GM12878 (cell line): ENCODE measurements around the gene CLDN10. TPM values are rescaled to one million over a fixed set of nuclear protein-coding genes. Genes with fewer than 3 reads are reported as not detected.

Experiments
- ATAC-seq: fragments of 200-7000 bp; cut with Tn5 transposase; 3 replicates; pipeline ENCODE4 v1.9.1; 2020; ENCODE audit warnings: mild to moderate bottlenecking, moderate library complexity
- BruUV-seq: library from RNA; stranded (reverse); fragments of 400-500 nt; replicated peaks from 2 replicates; lab custom pipeline; 2021; lab: Mats Ljungman, UMichigan
- CTCF ChIA-PET: fragments of 300-600 bp; sonication (Branson Sonifier 250); formaldehyde crosslinking; extraction: SDS; loops from one replicate; lab custom pipeline; 2021; ENCODE audit warnings: inconsistent platforms; lab: Yijun Ruan, JAX
- POLR2A ChIA-PET: fragments of 350-600 bp; formaldehyde crosslinking; extraction: SDS; loops from one replicate; lab custom pipeline; 2021; ENCODE audit warnings: inconsistent platforms; lab: Charles Lee
- RAD21 ChIA-PET: fragments of 300-600 bp; sonication (Branson Sonifier 250); formaldehyde crosslinking; loops from one replicate; lab custom pipeline; 2023; ENCODE audit warnings: antibody characterized with exemption; ENCODE audit not compliant: unreplicated experiment; lab: Charles Lee
- SMC1A ChIA-PET: fragments of 300-600 bp; sonication (Branson Sonifier 250); formaldehyde crosslinking; loops from one replicate; lab custom pipeline; 2023; ENCODE audit not compliant: unreplicated experiment, uncharacterized antibody; lab: Charles Lee
- DNase-seq: peaks from one replicate; pipeline ENCODE4 v3.0.0-alpha.2; 2011; ENCODE audit warnings: low read depth, low spot score
- FAIRE-seq: peaks from 3 replicates; lab custom pipeline; 2011; peaks lifted over from hg19 to GRCh38; lab: Jason Lieb, UNC
- H2AFZ ChIP-seq: 2 replicates; pipeline ENCODE4 v1.6.0; 2011; ENCODE audit warnings: low read depth, low read length, control low read depth; ENCODE audit not compliant: control insufficient read depth
- H3K27ac ChIP-seq: 2 replicates; pipeline ENCODE4 v1.5.1; 2011; ENCODE audit warnings: control low read depth; ENCODE audit not compliant: control insufficient read depth, insufficient read depth
- H3K27me3 ChIP-seq, 2 experiments: replicated peaks in 1 of 2; 2 replicates each; pipeline versions ENCODE4 v1.6.0 to v1.6.1; 2011; ENCODE audit warnings: low read length in 1 of 2; ENCODE audit not compliant: control insufficient read depth in 2 of 2, insufficient read depth in 2 of 2
- H3K36me3 ChIP-seq, 2 experiments: 2 replicates each; pipeline ENCODE4 v1.5.1; 2011; ENCODE audit warnings: low read length in 1 of 2; ENCODE audit not compliant: control insufficient read depth in 2 of 2, insufficient read depth in 2 of 2
- H3K4me1 ChIP-seq: 2 replicates; pipeline ENCODE4 v1.6.1; 2011; ENCODE audit warnings: mild to moderate bottlenecking, low read length, moderate library complexity, mixed read lengths; ENCODE audit not compliant: control insufficient read depth, insufficient read depth
- H3K4me2 ChIP-seq: 2 replicates; pipeline ENCODE4 v1.6.0; 2011; ENCODE audit warnings: control low read depth; ENCODE audit not compliant: control insufficient read depth, insufficient read depth
- H3K4me3 ChIP-seq: fragments of 200-600 bp; sonication (generic); 2 replicates; pipeline ENCODE4 v1.5.1; 2016
- H3K79me2 ChIP-seq: 2 replicates; pipeline ENCODE4 v1.6.0; 2011; ENCODE audit warnings: low read length; ENCODE audit not compliant: control insufficient read depth, insufficient read depth
- H3K9ac ChIP-seq: 2 replicates; pipeline ENCODE4 v1.8.0; 2011; ENCODE audit warnings: low read length, control low read depth, mixed read lengths; ENCODE audit not compliant: control insufficient read depth, insufficient read depth
- H3K9me3 ChIP-seq: replicated peaks from 3 replicates; pipeline ENCODE4 v1.5.1; 2011; ENCODE audit warnings: mild to moderate bottlenecking, low read length; ENCODE audit not compliant: control insufficient read depth, insufficient read depth
- H4K20me1 ChIP-seq: 2 replicates; pipeline ENCODE4 v1.6.0; 2011; ENCODE audit not compliant: control insufficient read depth, insufficient read depth
- BCL11A ChIP-seq: IDR thresholded peaks from 2 replicates; pipeline ENCODE4 v1.6.1; 2011; ENCODE audit warnings: low read depth, low read length
- CEBPB ChIP-seq, 2 experiments: fragments of 150-350 bp in 1 of 2; IDR thresholded peaks; 2 replicates each; pipeline ENCODE4 v1.6.1; 2012 to 2014; ENCODE audit warnings: low read depth in 2 of 2, low read length in 2 of 2, borderline replicate concordance in 1 of 2, inconsistent platforms in 1 of 2
- HDAC2 ChIP-seq: fragments of 200-600 bp; sonication (generic); IDR thresholded peaks from 2 replicates; pipeline ENCODE4 v1.6.1; 2017
- IKZF2 ChIP-seq, 2 experiments: fragments of 450-650 bp; IDR thresholded peaks; 2 replicates each; pipeline ENCODE4 v1.6.1; 2017; ENCODE audit warnings: mild to moderate bottlenecking in 2 of 2, moderate library complexity in 2 of 2
- IRF4 ChIP-seq: IDR thresholded peaks from 2 replicates; pipeline ENCODE4 v1.6.1; 2011; ENCODE audit warnings: low read depth, low read length
- KAT2A ChIP-seq: conservative IDR thresholded peaks from 2 replicates; pipeline ENCODE4 v1.6.1; 2011; ENCODE audit warnings: low read depth, low read length; ENCODE audit not compliant: control insufficient read depth
- KLF5 ChIP-seq: fragments of 450-650 bp; IDR thresholded peaks from 2 replicates; pipeline ENCODE4 v1.6.1; 2014; ENCODE audit warnings: mild to moderate bottlenecking; ENCODE audit not compliant: partially characterized antibody
- NBN ChIP-seq: fragments of 450-650 bp; IDR thresholded peaks from 2 replicates; pipeline ENCODE4 v1.6.1; 2016
- NR2F1 ChIP-seq: fragments of 450-650 bp; conservative IDR thresholded peaks from 2 replicates; pipeline ENCODE4 v1.6.1; 2017; ENCODE audit warnings: mild to moderate bottlenecking
- RAD21 ChIP-seq: IDR thresholded peaks from 2 replicates; pipeline ENCODE4 v1.6.1; 2011; ENCODE audit warnings: mild to moderate bottlenecking, low read depth, low read length, moderate library complexity; ENCODE audit not compliant: insufficient read depth
- SRF ChIP-seq, 2 experiments: IDR thresholded peaks; 2 replicates each; pipeline ENCODE4 v1.6.1; 2011; ENCODE audit warnings: low read depth in 2 of 2, low read length in 2 of 2, mild to moderate bottlenecking in 1 of 2, moderate library complexity in 1 of 2
- STAT3 ChIP-seq: IDR thresholded peaks from 2 replicates; pipeline ENCODE4 v1.6.1; 2011; ENCODE audit warnings: low read depth, low read length, improper control_type of control experiment
- TCF7 ChIP-seq: IDR thresholded peaks from 2 replicates; pipeline ENCODE4 v1.6.1; 2014; ENCODE audit warnings: antibody characterized with exemption, borderline replicate concordance
- WGBS: methylation state at CpG from one replicate; pipeline ENCODE4 v1.1.6; 2016; ENCODE audit warnings: low lambda C conversion rate; ENCODE audit not compliant: insufficient replicate concordance, insufficient coverage; ENCODE audit errors: missing lambda C conversion rate; 5-methylcytosine and 5-hydroxymethylcytosine counted together
- in situ Hi-C: fragments of 300-500 bp; cut with MboI; formaldehyde crosslinking; loops from 9 replicates; pipeline ENCODE4 v1.14.3; 2018; ENCODE audit warnings: mixed read lengths
- intact Hi-C: fragments of 100-400 bp; cut with micrococcal nuclease; formaldehyde crosslinking; loops from one replicate; pipeline ENCODE4 v1.14.2; 2022; ENCODE audit not compliant: unreplicated experiment
- polyA plus RNA-seq, 11 experiments: library from polyadenylated mRNA; depleted of rRNA in 4 of 11; unstranded in 6 of 11; stranded (reverse) in 5 of 11; fragments of >200 nt; fragmentation: Nextera tagmentation in 4 of 11; fragmentation: Illumina TruSeq in 1 of 11; extraction: Ambion mirVana in 4 of 11; extraction: Trizol in 1 of 11; gene quantifications; 1 replicate in 1 of 11; 2 replicates in 10 of 11; pipeline versions ENCODE4 v1.2.1 to v1.2.3, GENCODE V29; 2011 to 2016; ENCODE audit warnings: inconsistent platforms in 2 of 11, missing spikeins in 2 of 11, low read depth in 1 of 11
- total RNA-seq, 4 experiments: library from RNA; depleted of rRNA in 3 of 4; stranded (reverse); fragments of >200 nt in 3 of 4; fragmentation: Illumina TruSeq in 1 of 4; extraction: Trizol in 1 of 4; gene quantifications; 2 replicates each; pipeline versions ENCODE4 v1.2.1 to v1.2.3, GENCODE V29; 2013 to 2021
- TF ChIP-seq, protein P1 (sequence below), 3 experiments: IDR thresholded peaks in 2 of 3; conservative IDR thresholded peaks in 1 of 3; 2 replicates each; pipeline ENCODE4 v1.5.1; 2011; ENCODE audit warnings: low read depth in 3 of 3, low read length in 3 of 3, mild to moderate bottlenecking in 3 of 3, control low read depth in 2 of 3, moderate library complexity in 2 of 3, inconsistent platforms in 1 of 3, mixed read lengths in 1 of 3; ENCODE audit not compliant: control insufficient read depth in 2 of 3, insufficient read depth in 1 of 3; ENCODE audit errors: extremely low read depth in 1 of 3
- TF ChIP-seq, protein P2 (sequence below): IDR thresholded peaks from 2 replicates; pipeline ENCODE4 v1.6.1; 2011; ENCODE audit warnings: low read depth, mild to moderate bottlenecking, low read length, moderate library complexity, borderline replicate concordance; ENCODE audit errors: extremely low read depth

Gene CLDN10
- total and polyA plus RNA-seq, 10 of the 15 experiments (the other 5 are each of a cell fraction or from before 2014, with no cell fraction given) = not detected

DNA sequence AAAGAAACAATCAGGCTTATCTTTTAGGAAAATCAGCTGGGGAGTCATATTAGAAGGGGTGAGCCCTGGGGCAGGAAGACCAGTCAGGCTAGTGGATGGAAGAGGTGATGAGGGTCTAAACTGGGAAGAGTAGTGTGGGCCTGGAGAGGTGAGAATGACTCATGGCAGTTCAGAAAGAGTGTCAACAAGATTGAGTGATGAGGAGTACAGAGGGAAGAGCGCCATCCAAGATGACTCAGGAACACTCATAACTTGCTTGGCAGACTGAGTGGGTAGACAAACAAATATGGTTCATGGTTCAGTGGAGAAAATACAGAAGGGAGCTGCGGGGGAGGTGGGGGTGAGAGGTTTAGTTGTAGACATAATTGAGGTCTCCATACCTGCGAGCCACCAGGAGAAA, 17.3 kb upstream of the CLDN10 start:
- POLR2A ChIA-PET = no interaction called here

DNA sequence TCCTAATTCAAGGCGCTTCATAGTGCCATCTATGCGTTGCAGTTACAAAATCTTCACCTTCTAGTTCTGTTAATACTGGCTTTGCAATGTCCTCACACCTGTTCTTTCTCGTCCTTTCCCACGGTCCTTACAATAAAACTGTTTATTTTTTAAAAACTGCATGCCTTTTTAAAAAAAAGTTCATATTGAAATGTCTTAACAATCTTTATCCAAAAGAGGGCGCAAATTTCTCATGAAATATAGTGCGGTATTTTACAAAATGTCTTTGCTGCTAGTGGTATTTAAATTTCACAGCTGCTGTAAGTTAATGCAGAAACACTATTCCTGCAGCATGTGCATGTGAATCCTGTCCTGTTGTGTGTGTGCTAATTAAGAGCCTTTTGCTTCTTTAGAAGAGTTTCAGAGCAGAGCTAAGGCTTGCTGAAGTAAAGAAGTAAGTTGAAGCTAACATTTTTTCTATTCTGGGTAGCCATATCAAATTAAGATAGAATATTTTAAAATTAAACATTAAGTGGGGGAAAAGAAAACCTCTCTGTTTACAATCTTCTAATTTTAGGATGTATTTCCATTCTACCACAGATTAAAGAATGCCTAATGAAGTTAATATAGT, 15.8 kb upstream of the CLDN10 start:
- intact Hi-C loops = loop anchor here (1.0 to 5.0 kb wide), 3 partner anchors 124 to 446 kb away; no protein-coding TSS in a partner anchor
- FAIRE-seq (no peak), ATAC-seq (peak; percentile 34; the same call in 2 of the 3 replicates), DNase-seq (no peak)
- no peak overlapping the region for H3K9ac ChIP-seq
- 17% methylated on average over 6 of the region's 6 CpGs for WGBS
- no peaks in the 10 kb centered on the region for H3K9me3 ChIP-seq
- H3K27ac ChIP-seq = no peak overlapping the region
- no peak overlapping the region for H2AFZ ChIP-seq
- no peaks in the 10 kb centered on the region for H4K20me1 ChIP-seq
- ChIA-PET RAD21 (interaction anchor here (0.6 to 2.5 kb wide), 8 partner anchors 28 to 444 kb away, joined by 3 to 31 read pairs (median 4); no protein-coding TSS in a partner anchor), CTCF (interaction anchor here (0.6 to 6.2 kb wide), 34 partner anchors 9 to 545 kb away, joined by 3 to 110 read pairs (median 3); partner anchors contain the start of gene DNAJC3), SMC1A (interaction anchor here (0.7 to 5.3 kb wide), 16 partner anchors 10 to 491 kb away, joined by 3 to 51 read pairs (median 3); no protein-coding TSS in a partner anchor), POLR2A (no interaction called here)
- H3K79me2 ChIP-seq = no peaks in the 10 kb centered on the region
- no TSS peak for BruUV-seq
- no peaks in the 10 kb centered on the region for H3K27me3 ChIP-seq
- H3K4me2 ChIP-seq = no peak overlapping the region
- H3K4me3 ChIP-seq = no peak overlapping the region
- no peaks in the 10 kb centered on the region for H3K36me3 ChIP-seq
- H3K4me1 ChIP-seq = no peaks in the 10 kb centered on the region
- in situ Hi-C loops = loop anchor here (5.0 kb wide), 1 partner anchor 301 kb away; no protein-coding TSS in a partner anchor
- no peak for TF ChIP-seq KAT2A
- no peak for TF ChIP-seq IKZF2 (IDR thresholded peaks at IDR 0.05)
- no peak for TF ChIP-seq TCF7
- TF ChIP-seq SRF (IDR thresholded peaks at IDR 0.05; ENCODE audit: low read depth in 2 of 2, low read length in 2 of 2) = no peak
- TF ChIP-seq, protein P1, sequence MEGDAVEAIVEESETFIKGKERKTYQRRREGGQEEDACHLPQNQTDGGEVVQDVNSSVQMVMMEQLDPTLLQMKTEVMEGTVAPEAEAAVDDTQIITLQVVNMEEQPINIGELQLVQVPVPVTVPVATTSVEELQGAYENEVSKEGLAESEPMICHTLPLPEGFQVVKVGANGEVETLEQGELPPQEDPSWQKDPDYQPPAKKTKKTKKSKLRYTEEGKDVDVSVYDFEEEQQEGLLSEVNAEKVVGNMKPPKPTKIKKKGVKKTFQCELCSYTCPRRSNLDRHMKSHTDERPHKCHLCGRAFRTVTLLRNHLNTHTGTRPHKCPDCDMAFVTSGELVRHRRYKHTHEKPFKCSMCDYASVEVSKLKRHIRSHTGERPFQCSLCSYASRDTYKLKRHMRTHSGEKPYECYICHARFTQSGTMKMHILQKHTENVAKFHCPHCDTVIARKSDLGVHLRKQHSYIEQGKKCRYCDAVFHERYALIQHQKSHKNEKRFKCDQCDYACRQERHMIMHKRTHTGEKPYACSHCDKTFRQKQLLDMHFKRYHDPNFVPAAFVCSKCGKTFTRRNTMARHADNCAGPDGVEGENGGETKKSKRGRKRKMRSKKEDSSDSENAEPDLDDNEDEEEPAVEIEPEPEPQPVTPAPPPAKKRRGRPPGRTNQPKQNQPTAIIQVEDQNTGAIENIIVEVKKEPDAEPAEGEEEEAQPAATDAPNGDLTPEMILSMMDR (IDR thresholded peaks at IDR 0.05 in 2 of 3, conservative IDR thresholded peaks at IDR 0.05 in 1 of 3; ENCODE audit: control insufficient read depth in 2 of 3, extremely low read depth in 1 of 3, insufficient read depth in 1 of 3, low read depth in 3 of 3, low read length in 3 of 3) = peak; percentile 34 to 50 (median 47); a peak in 5 of 6 replicates
- no peak for TF ChIP-seq HDAC2
- TF ChIP-seq NBN = no peak
- TF ChIP-seq NR2F1 = no peak
- TF ChIP-seq STAT3 = no peak
- no peak for TF ChIP-seq CEBPB (IDR thresholded peaks at IDR 0.05; ENCODE audit: borderline replicate concordance in 1 of 2, low read depth in 2 of 2, low read length in 2 of 2)
- peak; percentile 51 for TF ChIP-seq RAD21
- TF ChIP-seq, protein P2, sequence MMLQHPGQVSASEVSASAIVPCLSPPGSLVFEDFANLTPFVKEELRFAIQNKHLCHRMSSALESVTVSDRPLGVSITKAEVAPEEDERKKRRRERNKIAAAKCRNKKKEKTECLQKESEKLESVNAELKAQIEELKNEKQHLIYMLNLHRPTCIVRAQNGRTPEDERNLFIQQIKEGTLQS = no peak
- no peak for TF ChIP-seq KLF5

More for the DNA sequence above, 17.3 kb upstream of the CLDN10 start:
- no peak for DNase-seq
- ChIA-PET RAD21 (interaction anchor here (1.9 kb wide), 1 partner anchor 299 kb away, joined by 7 read pairs; no protein-coding TSS in a partner anchor), SMC1A (interaction anchor here (1.4 to 5.3 kb wide), 2 partner anchors 125 to 299 kb away, joined by 4 to 51 read pairs; no protein-coding TSS in a partner anchor), CTCF (no interaction called here)
- 0 out of 4 replicates have a peak, but pooled peaks cover 0 to 2% of the 10 kb centered on the region in 2 experiments for H3K27me3 ChIP-seq
- intact Hi-C loops = loop anchor here (5.0 kb wide), 1 partner anchor 447 kb away; no protein-coding TSS in a partner anchor
- no peak overlapping the region for H3K27ac ChIP-seq
- TF ChIP-seq IRF4 = no peak
- TF ChIP-seq BCL11A = 0 out of 2 replicates have a peak, but pooled peaks have one; percentile 37
- FAIRE-seq = no peak
- no peaks in the 10 kb centered on the region for H3K36me3 ChIP-seq
- no TSS peak for BruUV-seq
- in situ Hi-C loops = loop anchor here (5.0 kb wide), 1 partner anchor 302 kb away; no protein-coding TSS in a partner anchor
- ATAC-seq = peak; percentile 34; the same call in 2 of the 3 replicates
- no peak overlapping the region for H2AFZ ChIP-seq
- no peak overlapping the region for H3K4me2 ChIP-seq
- H3K4me1 ChIP-seq = no peaks in the 10 kb centered on the region
- 0% methylated on average over 3 of the region's 3 CpGs for WGBS
- no peaks in the 10 kb centered on the region for H4K20me1 ChIP-seq
- no peaks in the 10 kb centered on the region for H3K9me3 ChIP-seq
- H3K4me3 ChIP-seq = no peak overlapping the region
- no peaks in the 10 kb centered on the region for H3K79me2 ChIP-seq
- H3K9ac ChIP-seq = no peak overlapping the region
